HEK293T (cell line): ENCODE measurements around the gene SPATA2.

Experiments
- CTCF ChIA-PET: fragments of 350-600 bp; formaldehyde crosslinking; extraction: SDS; loops from one replicate; lab custom pipeline; 2021; ENCODE audit warnings: antibody characterized with exemption, inconsistent platforms; lab: Yijun Ruan, JAX
- POLR2A ChIA-PET: fragments of 350-600 bp; formaldehyde crosslinking; extraction: SDS; loops from one replicate; lab custom pipeline; 2020; ENCODE audit warnings: antibody characterized with exemption, inconsistent platforms; lab: Yijun Ruan, JAX
- DNase-seq: peaks from one replicate; pipeline ENCODE4 v3.0.0; 2012; ENCODE audit warnings: mixed read lengths; ENCODE audit errors: extremely low spot score
- ARNT ChIP-seq: fragments of 450-650 bp; IDR thresholded peaks from 2 replicates; pipeline ENCODE4 v1.6.1; 2017; ENCODE audit warnings: mild to moderate bottlenecking
- BHLHE40 ChIP-seq: fragments of 450-650 bp; IDR thresholded peaks from 2 replicates; pipeline ENCODE4 v1.6.1; 2016; ENCODE audit warnings: mild to moderate bottlenecking, moderate library complexity, borderline replicate concordance
- CTBP1 ChIP-seq: fragments of 450-650 bp; IDR thresholded peaks from 2 replicates; pipeline ENCODE4 v1.6.1; 2016; ENCODE audit warnings: borderline replicate concordance
- ELF4 ChIP-seq: fragments of 450-650 bp; IDR thresholded peaks from 2 replicates; pipeline ENCODE4 v1.6.1; 2017; ENCODE audit warnings: antibody characterized with exemption
- FOXA1 ChIP-seq: fragments of 450-650 bp; IDR thresholded peaks from 2 replicates; pipeline ENCODE4 v1.6.1; 2016; ENCODE audit warnings: mild to moderate bottlenecking
- FOXK2 ChIP-seq: fragments of 450-650 bp; IDR thresholded peaks from 2 replicates; pipeline ENCODE4 v1.6.1; 2016; ENCODE audit warnings: mild to moderate bottlenecking
- FOXM1 ChIP-seq: fragments of 450-650 bp; IDR thresholded peaks from 2 replicates; pipeline ENCODE4 v1.6.1; 2017; ENCODE audit warnings: mild to moderate bottlenecking, borderline replicate concordance
- HDGF ChIP-seq: fragments of 450-650 bp; IDR thresholded peaks from 2 replicates; pipeline ENCODE4 v1.6.1; 2017; ENCODE audit warnings: antibody characterized with exemption, borderline replicate concordance
- L3MBTL2 ChIP-seq: fragments of 450-650 bp; conservative IDR thresholded peaks from 2 replicates; pipeline ENCODE4 v1.6.1; 2016; ENCODE audit warnings: mild to moderate bottlenecking
- LEF1 ChIP-seq: fragments of 450-650 bp; IDR thresholded peaks from 2 replicates; pipeline ENCODE4 v1.6.1; 2017; ENCODE audit warnings: mild to moderate bottlenecking, borderline replicate concordance
- NFRKB ChIP-seq: fragments of 450-650 bp; IDR thresholded peaks from 2 replicates; pipeline ENCODE4 v1.6.1; 2016; ENCODE audit warnings: mild to moderate bottlenecking, moderate library complexity
- SP1 ChIP-seq: fragments of 450-650 bp; IDR thresholded peaks from 2 replicates; pipeline ENCODE4 v1.6.1; 2017
- SUZ12 ChIP-seq: fragments of 450-650 bp; IDR thresholded peaks from 2 replicates; pipeline ENCODE4 v1.6.1; 2016; ENCODE audit warnings: mild to moderate bottlenecking
- TARDBP ChIP-seq: fragments of 450-650 bp; IDR thresholded peaks from 2 replicates; pipeline ENCODE4 v1.6.1; 2016
- ZNF384 ChIP-seq: fragments of 450-650 bp; IDR thresholded peaks from 2 replicates; pipeline ENCODE4 v1.6.1; 2016
- TF ChIP-seq, protein P1 (sequence below): fragments of 450-650 bp; IDR thresholded peaks from 2 replicates; pipeline ENCODE4 v1.6.1; 2016

SPATA2 gene

DNA sequence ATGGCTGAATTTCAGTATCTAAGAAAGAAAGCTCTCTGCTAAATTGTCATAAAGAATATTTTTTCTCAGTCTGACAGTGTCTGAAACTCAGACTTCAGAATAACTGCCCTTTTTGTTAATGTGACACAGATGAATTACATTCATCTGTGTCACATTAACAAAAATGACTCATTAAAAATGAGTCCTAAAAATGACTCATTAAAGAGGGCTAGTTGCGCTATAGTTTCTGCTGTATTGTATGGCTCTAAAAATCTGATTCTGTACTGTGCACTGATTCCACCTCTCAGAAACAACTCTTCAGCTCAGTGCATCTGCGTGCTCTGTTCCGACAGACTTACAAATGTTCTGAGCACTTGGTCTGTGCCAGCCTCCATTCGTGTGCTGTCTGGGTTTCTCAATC lies 35.8 kb upstream of the SPATA2 start:
- ChIA-PET POLR2A (no interaction called here), CTCF (no interaction called here)
- no peak for DNase-seq
- TF ChIP-seq ARNT (no peak), FOXM1 (no peak), TARDBP (no peak), SUZ12 (no peak), SP1 (no peak), HDGF (no peak), L3MBTL2 (no peak), NFRKB (no peak), ELF4 (no peak), BHLHE40 (no peak), FOXA1 (no peak), LEF1 (no peak), ZNF384 (no peak), FOXK2 (no peak)
- TF ChIP-seq, protein P1, sequence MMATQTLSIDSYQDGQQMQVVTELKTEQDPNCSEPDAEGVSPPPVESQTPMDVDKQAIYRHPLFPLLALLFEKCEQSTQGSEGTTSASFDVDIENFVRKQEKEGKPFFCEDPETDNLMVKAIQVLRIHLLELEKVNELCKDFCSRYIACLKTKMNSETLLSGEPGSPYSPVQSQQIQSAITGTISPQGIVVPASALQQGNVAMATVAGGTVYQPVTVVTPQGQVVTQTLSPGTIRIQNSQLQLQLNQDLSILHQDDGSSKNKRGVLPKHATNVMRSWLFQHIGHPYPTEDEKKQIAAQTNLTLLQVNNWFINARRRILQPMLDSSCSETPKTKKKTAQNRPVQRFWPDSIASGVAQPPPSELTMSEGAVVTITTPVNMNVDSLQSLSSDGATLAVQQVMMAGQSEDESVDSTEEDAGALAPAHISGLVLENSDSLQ: no peak

DNA sequence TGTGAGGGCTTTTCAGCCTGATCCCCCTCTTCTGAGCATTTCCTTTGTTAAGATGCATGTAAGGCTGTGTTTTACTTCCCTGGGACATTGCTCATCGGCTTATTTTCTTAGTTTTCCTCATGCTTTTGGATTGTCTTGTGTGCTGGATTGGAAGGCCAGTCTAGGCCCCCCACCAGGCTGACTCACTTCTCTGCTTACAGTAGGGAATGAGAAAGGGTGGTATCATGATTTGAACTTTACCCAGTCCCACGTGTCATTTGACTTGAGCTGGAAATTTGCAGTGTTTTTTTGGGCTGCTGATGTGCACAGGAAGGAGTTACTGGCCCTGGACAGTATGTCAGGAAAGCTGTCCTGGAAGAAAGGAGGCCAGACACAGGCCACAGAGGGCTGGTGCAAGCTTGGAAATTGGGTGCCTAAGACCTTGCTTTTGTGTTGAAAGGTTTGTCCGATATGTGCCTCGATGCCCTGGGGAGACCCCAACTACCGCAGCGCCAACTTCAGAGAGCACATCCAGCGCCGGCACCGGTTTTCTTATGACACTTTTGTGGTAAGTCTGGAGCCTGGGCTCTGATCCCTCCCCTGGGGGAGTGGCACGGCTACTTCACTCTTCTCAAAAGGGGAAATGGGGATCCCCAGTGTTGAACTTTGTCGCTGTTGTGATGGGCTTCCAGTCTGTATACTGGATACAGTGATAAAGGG lies 33.6 kb upstream of the SPATA2 start:
- no peak for TF ChIP-seq FOXM1
- TF ChIP-seq HDGF: no peak
- no peak for TF ChIP-seq ARNT
- no peak for TF ChIP-seq FOXK2
- no peak for TF ChIP-seq FOXA1
- TF ChIP-seq L3MBTL2: no peak
- TF ChIP-seq CTBP1: no peak
- TF ChIP-seq LEF1: no peak
- TF ChIP-seq SUZ12: no peak
- TF ChIP-seq TARDBP: no peak
- TF ChIP-seq SP1: no peak
- TF ChIP-seq, protein P1: no peak
- CTCF ChIA-PET: no interaction called here
- DNase-seq: no peak
- POLR2A ChIA-PET: no interaction called here

DNA sequence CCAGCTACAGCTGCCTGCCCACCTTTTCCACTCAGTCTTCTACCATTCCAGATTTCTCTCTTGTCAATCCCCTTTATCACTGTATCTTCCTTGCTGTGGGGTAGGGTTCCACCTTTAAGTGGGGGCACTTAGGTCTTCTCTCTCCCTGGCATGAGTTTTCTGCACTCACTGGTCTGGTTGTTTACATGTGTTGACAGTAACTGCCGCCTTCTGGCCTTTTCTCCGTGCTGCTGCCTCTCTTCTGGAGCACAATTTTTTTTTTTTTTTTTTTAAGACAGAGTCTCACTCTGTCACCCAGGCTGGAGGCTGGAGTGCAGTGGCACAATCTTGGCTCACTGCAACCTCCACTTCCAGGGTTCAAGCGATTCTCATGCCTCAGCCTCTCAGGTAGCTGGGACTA lies 32.8 kb upstream of the SPATA2 start:
- CTCF ChIA-PET: no interaction called here
- POLR2A ChIA-PET: no interaction called here
- TF ChIP-seq, protein P1: no peak
- TF ChIP-seq TARDBP: no peak
- no peak for TF ChIP-seq LEF1
- TF ChIP-seq L3MBTL2: no peak
- no peak for TF ChIP-seq FOXK2
- TF ChIP-seq ZNF384: no peak
- TF ChIP-seq FOXM1: no peak
- DNase-seq: no peak

DNA sequence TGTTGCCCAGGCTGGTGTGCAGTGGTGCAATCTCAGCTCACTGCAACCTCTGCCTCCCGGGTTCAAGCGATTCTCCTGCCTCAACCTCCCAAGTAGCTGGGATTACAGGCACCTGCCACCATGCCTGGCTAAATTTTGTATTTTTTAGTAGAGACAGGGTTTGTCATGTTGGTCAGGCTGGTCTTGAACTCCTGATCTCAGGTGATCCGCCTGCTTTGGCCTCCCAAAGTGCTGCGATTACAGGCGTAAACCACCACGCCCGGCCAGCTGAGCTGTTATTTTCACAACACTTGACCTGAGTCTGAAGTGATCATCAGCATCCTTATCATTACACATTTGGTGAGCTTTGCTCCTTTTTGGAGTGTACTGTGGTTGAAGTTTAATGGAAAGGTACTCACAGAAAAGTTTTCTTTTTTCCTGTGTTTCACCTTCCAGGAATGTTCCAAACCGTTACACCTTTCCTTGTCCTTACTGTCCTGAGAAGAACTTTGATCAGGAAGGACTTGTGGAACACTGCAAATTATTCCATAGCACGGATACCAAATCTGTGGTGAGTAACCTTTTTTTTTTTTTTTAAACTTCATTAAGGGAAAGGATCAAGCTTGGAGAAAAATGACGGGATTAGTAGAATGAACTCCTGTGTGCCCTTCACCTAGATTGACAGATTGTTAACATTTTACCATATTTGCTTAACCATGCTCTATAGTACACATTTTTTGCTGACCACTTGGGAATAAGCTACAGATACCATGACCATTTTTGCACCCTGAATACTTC lies 30.6 kb upstream of the SPATA2 start:
- TF ChIP-seq SUZ12: no peak
- TF ChIP-seq FOXK2: no peak
- TF ChIP-seq ELF4: no peak
- TF ChIP-seq ZNF384: no peak
- TF ChIP-seq BHLHE40: no peak
- no peak for TF ChIP-seq LEF1
- TF ChIP-seq SP1: no peak
- no peak for TF ChIP-seq FOXM1
- no peak for DNase-seq
- ChIA-PET POLR2A (interaction anchor here (1.0 to 1.2 kb wide), 2 partner anchors 9 to 10 kb away, joined by 3 read pairs; partner anchors contain the start of gene RNF114), CTCF (no interaction called here)

DNA sequence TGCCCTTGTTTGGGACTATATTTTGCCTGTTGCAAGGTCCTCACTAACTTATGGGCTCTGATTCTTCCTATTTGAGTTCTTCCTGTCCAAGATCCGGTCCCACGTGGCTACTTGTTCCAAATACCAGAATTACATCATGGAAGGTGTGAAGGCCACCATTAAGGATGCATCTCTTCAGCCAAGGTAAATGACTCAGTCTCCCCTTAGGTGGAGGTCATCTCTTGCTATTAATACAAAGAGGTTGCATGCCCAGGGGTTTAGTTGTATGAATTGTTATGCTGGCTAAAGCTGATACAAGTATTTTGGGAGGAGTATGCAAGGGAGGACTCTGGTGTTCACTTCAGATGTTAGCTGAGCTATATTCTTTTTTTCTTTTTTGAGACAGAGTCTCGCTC lies 30.0 kb upstream of the SPATA2 start:
- ChIA-PET CTCF (no interaction called here), POLR2A (interaction anchor here (1.2 kb wide), 1 partner anchor 9 kb away, joined by 3 read pairs; the partner anchor contains the start of gene RNF114)
- DNase-seq: no peak
- TF ChIP-seq FOXA1 (no peak), SP1 (no peak), CTBP1 (no peak), HDGF (no peak)

GRCh38 chr20:49942942-49943341 lies 27.6 kb upstream of the SPATA2 start:
- no peak for DNase-seq
- TF ChIP-seq LEF1: no peak
- no peak for TF ChIP-seq L3MBTL2
- no peak for TF ChIP-seq NFRKB
- no peak for TF ChIP-seq ZNF384
- TF ChIP-seq, protein P1: no peak
- no peak for TF ChIP-seq SP1
- TF ChIP-seq FOXK2: no peak
- TF ChIP-seq CTBP1: no peak
- no peak for TF ChIP-seq FOXA1
- no peak for TF ChIP-seq HDGF
- no peak for TF ChIP-seq FOXM1
- no peak for TF ChIP-seq ARNT
- TF ChIP-seq SUZ12: no peak
- TF ChIP-seq TARDBP: no peak
- no peak for TF ChIP-seq BHLHE40
- POLR2A ChIA-PET: no interaction called here
- CTCF ChIA-PET: interaction anchor here (0.7 kb wide), 1 partner anchor 300 kb away, joined by 4 read pairs; no protein-coding TSS in a partner anchor
